K562 (cell line): ENCODE measurements around the gene COL23A1. TPM values are rescaled to one million over a fixed set of nuclear protein-coding genes. Genes with fewer than 3 reads are reported as not detected.

ENCODE experiments used
- YY1 ChIP-seq, 3 experiments: IDR thresholded peaks; 2 replicates each; pipeline ENCODE4 v1.6.1; 2011; ENCODE audit warnings: low read length in 2 of 3, mild to moderate bottlenecking in 2 of 3, moderate library complexity in 2 of 3, borderline replicate concordance in 1 of 3, control low read depth in 1 of 3, low read depth in 1 of 3; ENCODE audit not compliant: insufficient read depth in 3 of 3, insufficient replicate concordance in 2 of 3, control insufficient read depth in 1 of 3, insufficient read length in 1 of 3; ENCODE audit errors: extremely low read depth in 1 of 3
- ZC3H8 ChIP-seq: fragments of 450-650 bp; IDR thresholded peaks from 2 replicates; pipeline ENCODE4 v1.6.1; 2017
- polyA plus RNA-seq, 8 experiments: library from polyadenylated mRNA; depleted of rRNA in 4 of 8; stranded (reverse) in 5 of 8; unstranded in 3 of 8; fragments of >200 nt; fragmentation: Nextera tagmentation in 2 of 8; fragmentation: Illumina TruSeq in 1 of 8; extraction: Ambion mirVana in 2 of 8; extraction: Trizol in 1 of 8; gene quantifications; 2 replicates each; pipeline versions ENCODE4 v1.2.1 to v1.2.3, GENCODE V29; 2011 to 2014; ENCODE audit warnings: inconsistent platforms in 1 of 8, missing spikeins in 1 of 8
- total RNA-seq, 7 experiments: library from RNA; depleted of rRNA in 6 of 7; stranded (reverse); fragments of >200 nt in 6 of 7; fragmentation: Illumina TruSeq in 2 of 7; extraction: Trizol in 2 of 7; gene quantifications; 2 replicates each; pipeline versions ENCODE4 v1.2.1 to v1.2.3, GENCODE V29; 2011 to 2021; ENCODE audit warnings: low replicate concordance in 1 of 7
- TF ChIP-seq, protein P1 (sequence below): fragments of 250-450 bp; sonication (Bioruptor Pico); IDR thresholded peaks from 2 replicates; pipeline ENCODE4 v1.4.0; 2020

COL23A1 gene
- total and polyA plus RNA-seq, 9 of the 15 experiments (the other 6 are each of a cell fraction or from before 2014, with no cell fraction given): 0.09 TPM; not detected in 8

DNA sequence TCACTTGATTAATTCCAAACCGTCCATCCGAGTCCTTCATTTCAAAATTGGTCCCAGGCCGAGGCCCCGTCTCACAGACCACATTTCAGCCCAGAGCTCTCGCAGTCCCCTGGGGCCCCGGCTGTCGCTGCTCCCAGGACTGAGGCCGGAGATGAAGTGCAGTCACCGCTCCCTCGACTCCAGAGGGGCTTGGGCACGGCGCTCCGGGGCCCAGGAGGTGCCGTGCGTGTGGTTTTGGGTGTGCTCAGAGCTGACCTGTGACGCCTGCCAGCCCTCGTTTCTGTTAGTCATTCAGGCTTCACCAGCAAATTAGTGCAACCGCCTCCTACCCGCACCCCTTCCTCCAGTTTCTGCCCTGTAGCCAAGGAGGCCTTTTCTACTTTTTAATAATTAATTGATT is 308.9 kb downstream of the COL23A1 start (continued):
- no peak for TF ChIP-seq YY1 (IDR thresholded peaks at IDR 0.05; ENCODE audit: borderline replicate concordance in 1 of 3, control insufficient read depth in 1 of 3, extremely low read depth in 1 of 3, insufficient read depth in 3 of 3, insufficient read length in 1 of 3, insufficient replicate concordance in 2 of 3, low read depth in 1 of 3, low read length in 2 of 3)
- TF ChIP-seq, protein P1, sequence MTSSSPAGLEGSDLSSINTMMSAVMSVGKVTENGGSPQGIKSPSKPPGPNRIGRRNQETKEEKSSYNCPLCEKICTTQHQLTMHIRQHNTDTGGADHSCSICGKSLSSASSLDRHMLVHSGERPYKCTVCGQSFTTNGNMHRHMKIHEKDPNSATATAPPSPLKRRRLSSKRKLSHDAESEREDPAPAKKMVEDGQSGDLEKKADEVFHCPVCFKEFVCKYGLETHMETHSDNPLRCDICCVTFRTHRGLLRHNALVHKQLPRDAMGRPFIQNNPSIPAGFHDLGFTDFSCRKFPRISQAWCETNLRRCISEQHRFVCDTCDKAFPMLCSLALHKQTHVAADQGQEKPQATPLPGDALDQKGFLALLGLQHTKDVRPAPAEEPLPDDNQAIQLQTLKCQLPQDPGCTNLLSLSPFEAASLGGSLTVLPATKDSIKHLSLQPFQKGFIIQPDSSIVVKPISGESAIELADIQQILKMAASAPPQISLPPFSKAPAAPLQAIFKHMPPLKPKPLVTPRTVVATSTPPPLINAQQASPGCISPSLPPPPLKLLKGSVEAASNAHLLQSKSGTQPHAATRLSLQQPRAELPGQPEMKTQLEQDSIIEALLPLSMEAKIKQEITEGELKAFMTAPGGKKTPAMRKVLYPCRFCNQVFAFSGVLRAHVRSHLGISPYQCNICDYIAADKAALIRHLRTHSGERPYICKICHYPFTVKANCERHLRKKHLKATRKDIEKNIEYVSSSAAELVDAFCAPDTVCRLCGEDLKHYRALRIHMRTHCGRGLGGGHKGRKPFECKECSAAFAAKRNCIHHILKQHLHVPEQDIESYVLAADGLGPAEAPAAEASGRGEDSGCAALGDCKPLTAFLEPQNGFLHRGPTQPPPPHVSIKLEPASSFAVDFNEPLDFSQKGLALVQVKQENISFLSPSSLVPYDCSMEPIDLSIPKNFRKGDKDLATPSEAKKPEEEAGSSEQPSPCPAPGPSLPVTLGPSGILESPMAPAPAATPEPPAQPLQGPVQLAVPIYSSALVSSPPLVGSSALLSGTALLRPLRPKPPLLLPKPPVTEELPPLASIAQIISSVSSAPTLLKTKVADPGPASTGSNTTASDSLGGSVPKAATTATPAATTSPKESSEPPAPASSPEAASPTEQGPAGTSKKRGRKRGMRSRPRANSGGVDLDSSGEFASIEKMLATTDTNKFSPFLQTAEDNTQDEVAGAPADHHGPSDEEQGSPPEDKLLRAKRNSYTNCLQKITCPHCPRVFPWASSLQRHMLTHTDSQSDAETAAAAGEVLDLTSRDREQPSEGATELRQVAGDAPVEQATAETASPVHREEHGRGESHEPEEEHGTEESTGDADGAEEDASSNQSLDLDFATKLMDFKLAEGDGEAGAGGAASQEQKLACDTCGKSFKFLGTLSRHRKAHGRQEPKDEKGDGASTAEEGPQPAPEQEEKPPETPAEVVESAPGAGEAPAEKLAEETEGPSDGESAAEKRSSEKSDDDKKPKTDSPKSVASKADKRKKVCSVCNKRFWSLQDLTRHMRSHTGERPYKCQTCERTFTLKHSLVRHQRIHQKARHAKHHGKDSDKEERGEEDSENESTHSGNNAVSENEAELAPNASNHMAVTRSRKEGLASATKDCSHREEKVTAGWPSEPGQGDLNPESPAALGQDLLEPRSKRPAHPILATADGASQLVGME (CRISPR knock-in tag): no peak
- TF ChIP-seq ZC3H8: no peak
